HepG2 (cell line): ENCODE data around the gene LBX2. TPM values are rescaled to one million over a fixed set of nuclear protein-coding genes. Genes with fewer than 3 reads are reported as not detected.

Experiments
- GABPB1 ChIP-seq: IDR thresholded peaks from 2 replicates; pipeline ENCODE4 v1.6.1; 2016; ENCODE audit warnings: mild to moderate bottlenecking, missing genetic modification reagents, moderate library complexity, missing compliant biosample characterization
- JARID2 ChIP-seq: sonication (generic); formaldehyde crosslinking; IDR thresholded peaks from 2 replicates; pipeline ENCODE4 v1.8.1; 2023; ENCODE audit warnings: missing genetic modification reagents, inconsistent platforms; ENCODE audit not compliant: insufficient replicate concordance
- SALL1 ChIP-seq: sonication (generic); formaldehyde crosslinking; IDR thresholded peaks from 2 replicates; pipeline ENCODE4 v1.8.0; 2022; ENCODE audit warnings: mild to moderate bottlenecking, missing genetic modification reagents
- TAF15 ChIP-seq: fragments of 200-400 bp; formaldehyde crosslinking; IDR thresholded peaks from one replicate; pipeline ENCODE4 v1.6.1; 2018; ENCODE audit warnings: mild to moderate bottlenecking, low read depth, low read length; ENCODE audit not compliant: poor library complexity, severe bottlenecking
- THRA ChIP-seq: sonication (generic); formaldehyde crosslinking; IDR thresholded peaks from 2 replicates; pipeline ENCODE4 v1.4.0; 2020; ENCODE audit warnings: missing genetic modification reagents, borderline replicate concordance
- ZKSCAN1 ChIP-seq: fragments of 150-350 bp; IDR thresholded peaks from 2 replicates; pipeline ENCODE4 v1.6.1; 2014; ENCODE audit warnings: low read length
- ZNF510 ChIP-seq: sonication (generic); formaldehyde crosslinking; IDR thresholded peaks from 2 replicates; pipeline ENCODE4 v1.4.0; 2020; ENCODE audit warnings: low read depth, mild to moderate bottlenecking, missing genetic modification reagents
- ZSCAN12 ChIP-seq: sonication (generic); formaldehyde crosslinking; IDR thresholded peaks from 2 replicates; pipeline ENCODE4 v1.9.0; 2021; ENCODE audit warnings: mild to moderate bottlenecking, missing genetic modification reagents
- polyA plus RNA-seq, 8 experiments: library from polyadenylated mRNA; depleted of rRNA in 3 of 8; stranded (reverse) in 7 of 8; unstranded in 1 of 8; fragments of >200 nt; fragmentation: Illumina TruSeq in 4 of 8; extraction: Trizol in 4 of 8; gene quantifications; 2 replicates each; pipeline versions ENCODE4 v1.2.1 to v1.2.3, GENCODE V29; 2011 to 2016; ENCODE audit warnings: low read depth in 4 of 8, missing spikeins in 1 of 8, mixed read lengths in 1 of 8; ENCODE audit not compliant: insufficient read depth in 1 of 8
- total RNA-seq, 5 experiments: library from RNA; depleted of rRNA; stranded (reverse); fragments of >200 nt; fragmentation: Illumina TruSeq; extraction: Trizol; gene quantifications; 2 replicates each; pipeline ENCODE4 v1.2.3, GENCODE V29; 2016; ENCODE audit warnings: low read depth in 1 of 5
- TF ChIP-seq, protein P1 (sequence below): sonication (generic); formaldehyde crosslinking; IDR thresholded peaks from one replicate; pipeline ENCODE4 v1.5.1; 2020; ENCODE audit warnings: mild to moderate bottlenecking, missing genetic modification reagents; ENCODE audit errors: not compliant biosample characterization
- TF ChIP-seq, protein P2 (sequence below): sonication (generic); formaldehyde crosslinking; IDR thresholded peaks from 2 replicates; pipeline ENCODE4 v1.8.1; 2022; ENCODE audit warnings: mild to moderate bottlenecking, missing genetic modification reagents
- TF ChIP-seq, protein P3 (sequence below): IDR thresholded peaks from 2 replicates; pipeline ENCODE4 v1.6.1; 2016; ENCODE audit warnings: missing compliant biosample characterization, missing genetic modification reagents, borderline replicate concordance
- TF ChIP-seq, protein P4 (sequence below): sonication (generic); formaldehyde crosslinking; IDR thresholded peaks from 2 replicates; pipeline ENCODE4 v1.8.0; 2022; ENCODE audit warnings: missing genetic modification reagents, mild to moderate bottlenecking, borderline replicate concordance

LBX2 gene
- total and polyA plus RNA-seq, 2 of the 13 experiments (the other 11 are each of a cell fraction or from before 2014, with no cell fraction given), result 6.4 to 8.1 TPM

DNA sequence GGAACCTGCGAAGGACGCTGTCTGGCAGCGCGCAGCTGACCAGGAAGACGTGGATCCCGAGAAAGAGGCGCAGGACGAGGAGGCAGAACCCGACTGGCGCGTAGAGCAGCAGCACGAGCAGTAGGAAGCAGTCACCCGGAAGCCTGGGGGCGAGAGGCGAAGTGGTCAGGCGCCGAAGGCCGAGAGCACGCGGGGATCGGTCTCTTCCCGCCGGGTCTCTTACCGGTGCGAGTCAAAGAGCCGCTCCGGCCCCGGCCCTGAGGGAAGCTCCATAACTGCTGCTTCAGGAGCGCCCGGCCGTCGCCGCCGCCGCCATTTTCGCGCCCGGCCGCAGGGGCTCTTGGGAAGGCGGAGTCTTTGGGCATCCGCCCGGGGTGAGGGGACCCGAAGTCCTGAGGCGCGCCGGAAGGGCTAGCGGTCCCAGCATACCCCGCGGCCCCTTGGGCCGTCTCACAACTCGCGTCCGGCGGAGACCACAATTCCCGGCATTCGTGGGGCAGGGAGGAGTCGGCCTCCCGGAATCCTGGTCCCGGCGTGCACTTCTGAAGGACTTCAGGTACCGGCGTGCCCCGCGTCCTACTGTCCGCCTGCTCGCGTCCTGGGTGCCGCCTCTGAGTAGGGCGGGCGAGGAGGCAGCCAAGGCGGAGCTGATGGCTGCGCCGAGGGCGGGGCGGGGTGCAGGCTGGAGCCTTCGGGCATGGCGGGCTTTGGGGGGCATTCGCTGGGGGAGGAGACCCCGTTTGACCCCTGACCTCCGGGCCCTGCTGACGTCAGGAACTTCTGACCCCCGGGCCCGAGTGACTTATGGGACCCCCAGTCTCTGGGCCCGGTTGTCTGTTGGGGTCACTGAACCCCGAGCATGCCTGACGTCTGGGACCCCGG lies 30.2 kb upstream of the LBX2 start, which contains the start of the genes AUP1 and HTRA2 (continued):
- TF ChIP-seq, protein P1, sequence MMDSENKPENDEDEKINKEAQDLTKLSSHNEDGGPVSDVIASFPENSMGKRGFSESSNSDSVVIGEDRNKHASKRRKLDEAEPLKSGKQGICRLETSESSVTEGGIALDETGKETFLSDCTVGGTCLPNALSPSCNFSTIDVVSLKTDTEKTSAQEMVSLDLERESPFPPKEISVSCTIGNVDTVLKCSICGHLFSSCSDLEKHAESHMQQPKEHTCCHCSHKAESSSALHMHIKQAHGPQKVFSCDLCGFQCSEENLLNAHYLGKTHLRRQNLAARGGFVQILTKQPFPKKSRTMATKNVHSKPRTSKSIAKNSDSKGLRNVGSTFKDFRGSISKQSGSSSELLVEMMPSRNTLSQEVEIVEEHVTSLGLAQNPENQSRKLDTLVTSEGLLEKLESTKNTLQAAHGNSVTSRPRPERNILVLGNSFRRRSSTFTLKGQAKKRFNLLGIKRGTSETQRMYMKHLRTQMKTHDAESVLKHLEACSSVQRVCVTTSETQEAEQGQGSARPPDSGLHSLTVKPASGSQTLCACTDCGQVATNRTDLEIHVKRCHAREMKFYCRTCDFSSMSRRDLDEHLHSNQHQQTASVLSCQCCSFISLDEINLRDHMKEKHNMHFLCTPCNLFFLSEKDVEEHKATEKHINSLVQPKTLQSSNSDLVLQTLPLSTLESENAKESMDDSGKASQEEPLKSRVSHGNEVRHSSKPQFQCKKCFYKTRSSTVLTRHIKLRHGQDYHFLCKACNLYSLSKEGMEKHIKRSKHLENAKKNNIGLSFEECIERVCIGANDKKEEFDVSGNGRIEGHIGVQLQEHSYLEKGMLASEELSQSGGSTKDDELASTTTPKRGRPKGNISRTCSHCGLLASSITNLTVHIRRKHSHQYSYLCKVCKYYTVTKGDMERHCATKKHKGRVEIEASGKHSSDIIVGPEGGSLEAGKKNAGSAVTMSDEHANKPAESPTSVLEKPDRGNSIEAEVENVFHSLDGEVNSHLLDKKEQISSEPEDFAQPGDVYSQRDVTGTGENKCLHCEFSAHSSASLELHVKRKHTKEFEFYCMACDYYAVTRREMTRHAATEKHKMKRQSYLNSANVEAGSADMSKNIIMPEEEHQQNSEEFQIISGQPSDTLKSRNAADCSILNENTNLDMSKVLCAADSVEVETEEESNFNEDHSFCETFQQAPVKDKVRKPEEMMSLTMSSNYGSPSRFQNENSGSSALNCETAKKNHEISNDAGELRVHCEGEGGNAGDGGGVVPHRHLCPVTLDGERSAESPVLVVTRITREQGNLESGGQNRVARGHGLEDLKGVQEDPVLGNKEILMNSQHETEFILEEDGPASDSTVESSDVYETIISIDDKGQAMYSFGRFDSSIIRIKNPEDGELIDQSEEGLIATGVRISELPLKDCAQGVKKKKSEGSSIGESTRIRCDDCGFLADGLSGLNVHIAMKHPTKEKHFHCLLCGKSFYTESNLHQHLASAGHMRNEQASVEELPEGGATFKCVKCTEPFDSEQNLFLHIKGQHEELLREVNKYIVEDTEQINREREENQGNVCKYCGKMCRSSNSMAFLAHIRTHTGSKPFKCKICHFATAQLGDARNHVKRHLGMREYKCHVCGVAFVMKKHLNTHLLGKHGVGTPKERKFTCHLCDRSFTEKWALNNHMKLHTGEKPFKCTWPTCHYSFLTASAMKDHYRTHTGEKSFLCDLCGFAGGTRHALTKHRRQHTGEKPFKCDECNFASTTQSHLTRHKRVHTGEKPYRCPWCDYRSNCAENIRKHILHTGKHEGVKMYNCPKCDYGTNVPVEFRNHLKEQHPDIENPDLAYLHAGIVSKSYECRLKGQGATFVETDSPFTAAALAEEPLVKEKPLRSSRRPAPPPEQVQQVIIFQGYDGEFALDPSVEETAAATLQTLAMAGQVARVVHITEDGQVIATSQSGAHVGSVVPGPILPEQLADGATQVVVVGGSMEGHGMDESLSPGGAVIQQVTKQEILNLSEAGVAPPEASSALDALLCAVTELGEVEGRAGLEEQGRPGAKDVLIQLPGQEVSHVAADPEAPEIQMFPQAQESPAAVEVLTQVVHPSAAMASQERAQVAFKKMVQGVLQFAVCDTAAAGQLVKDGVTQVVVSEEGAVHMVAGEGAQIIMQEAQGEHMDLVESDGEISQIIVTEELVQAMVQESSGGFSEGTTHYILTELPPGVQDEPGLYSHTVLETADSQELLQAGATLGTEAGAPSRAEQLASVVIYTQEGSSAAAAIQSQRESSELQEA (CRISPR knock-in tag), result peak; percentile 44
- peak; percentile 85 for TF ChIP-seq SALL1 (CRISPR knock-in tag)
- peak; percentile 91; the same call in 1 of the 2 replicates for TF ChIP-seq ZNF510 (CRISPR knock-in tag)
- no peak for TF ChIP-seq TAF15
- TF ChIP-seq, protein P2, sequence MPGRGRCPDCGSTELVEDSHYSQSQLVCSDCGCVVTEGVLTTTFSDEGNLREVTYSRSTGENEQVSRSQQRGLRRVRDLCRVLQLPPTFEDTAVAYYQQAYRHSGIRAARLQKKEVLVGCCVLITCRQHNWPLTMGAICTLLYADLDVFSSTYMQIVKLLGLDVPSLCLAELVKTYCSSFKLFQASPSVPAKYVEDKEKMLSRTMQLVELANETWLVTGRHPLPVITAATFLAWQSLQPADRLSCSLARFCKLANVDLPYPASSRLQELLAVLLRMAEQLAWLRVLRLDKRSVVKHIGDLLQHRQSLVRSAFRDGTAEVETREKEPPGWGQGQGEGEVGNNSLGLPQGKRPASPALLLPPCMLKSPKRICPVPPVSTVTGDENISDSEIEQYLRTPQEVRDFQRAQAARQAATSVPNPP (CRISPR knock-in tag), result peak; percentile 21; the same call in 1 of the 2 replicates
- TF ChIP-seq GABPB1 (CRISPR knock-in tag), result peak; percentile 97
- TF ChIP-seq THRA (CRISPR knock-in tag), result peak; percentile 48; the same call in 1 of the 2 replicates
- TF ChIP-seq JARID2 (CRISPR knock-in tag), result peak; percentile 16
- no peak for TF ChIP-seq ZKSCAN1
- TF ChIP-seq, protein P3, sequence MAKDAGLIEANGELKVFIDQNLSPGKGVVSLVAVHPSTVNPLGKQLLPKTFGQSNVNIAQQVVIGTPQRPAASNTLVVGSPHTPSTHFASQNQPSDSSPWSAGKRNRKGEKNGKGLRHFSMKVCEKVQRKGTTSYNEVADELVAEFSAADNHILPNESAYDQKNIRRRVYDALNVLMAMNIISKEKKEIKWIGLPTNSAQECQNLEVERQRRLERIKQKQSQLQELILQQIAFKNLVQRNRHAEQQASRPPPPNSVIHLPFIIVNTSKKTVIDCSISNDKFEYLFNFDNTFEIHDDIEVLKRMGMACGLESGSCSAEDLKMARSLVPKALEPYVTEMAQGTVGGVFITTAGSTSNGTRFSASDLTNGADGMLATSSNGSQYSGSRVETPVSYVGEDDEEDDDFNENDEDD (CRISPR knock-in tag), result peak; percentile 43; the same call in 1 of the 2 replicates
- TF ChIP-seq ZSCAN12 (CRISPR knock-in tag), result 0 out of 2 replicates have a peak, but pooled peaks have one; percentile 71
- TF ChIP-seq, protein P4, sequence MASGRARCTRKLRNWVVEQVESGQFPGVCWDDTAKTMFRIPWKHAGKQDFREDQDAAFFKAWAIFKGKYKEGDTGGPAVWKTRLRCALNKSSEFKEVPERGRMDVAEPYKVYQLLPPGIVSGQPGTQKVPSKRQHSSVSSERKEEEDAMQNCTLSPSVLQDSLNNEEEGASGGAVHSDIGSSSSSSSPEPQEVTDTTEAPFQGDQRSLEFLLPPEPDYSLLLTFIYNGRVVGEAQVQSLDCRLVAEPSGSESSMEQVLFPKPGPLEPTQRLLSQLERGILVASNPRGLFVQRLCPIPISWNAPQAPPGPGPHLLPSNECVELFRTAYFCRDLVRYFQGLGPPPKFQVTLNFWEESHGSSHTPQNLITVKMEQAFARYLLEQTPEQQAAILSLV (CRISPR knock-in tag), result peak; percentile 70; the same call in 1 of the 2 replicates
